Measurements from ENCODE around the gene FRMD5.
"Not testable (repeated sequence)": the region's sequence is repeated elsewhere in the genome, so short reads cannot be mapped to it uniquely, and the experiment has no call there.

The FRMD5 gene

GRCh38 chr15:43829951-43830540 is 365.0 kb downstream of the FRMD5 start:
- Mint-ChIP-seq H3K27ac (peak overlapping the region; percentile 35 to 79), H3K4me3 (peak overlapping the region; percentile 91 to 93), H3K4me1 (peaks cover 68% of the 10 kb centered on the region)
- not testable (repeated sequence) for H3K9me3 Mint-ChIP-seq, ATAC-seq, DNase-seq, H3K27me3 Mint-ChIP-seq

DNA sequence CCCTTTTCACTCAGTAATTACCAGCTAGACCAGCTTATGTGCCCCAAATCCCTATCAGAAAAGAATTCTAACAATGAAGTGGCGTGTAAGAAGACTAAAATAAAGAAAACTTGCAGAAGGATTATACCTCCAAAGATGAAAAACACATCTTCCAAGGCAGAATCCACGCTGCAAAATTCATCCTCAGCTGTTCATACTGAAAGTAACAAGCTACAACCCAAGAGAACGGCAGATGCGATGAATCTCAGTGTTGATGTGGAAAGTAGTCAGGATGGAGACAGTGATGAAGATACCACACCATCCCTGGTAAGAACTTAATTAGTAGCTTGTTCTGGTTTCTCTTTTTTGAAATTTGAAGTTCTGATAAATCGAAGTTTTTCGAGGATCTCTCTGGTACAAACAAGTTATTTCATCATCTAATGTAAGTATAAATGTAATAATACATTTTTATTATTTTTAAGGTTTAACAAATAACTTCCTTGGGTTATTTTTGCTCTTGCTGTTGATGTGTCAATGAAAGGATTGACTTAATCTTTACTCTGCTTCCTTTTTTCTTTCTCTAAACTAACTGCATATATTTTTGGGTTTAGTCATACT is 366.9 kb downstream of the FRMD5 start:
- Mint-ChIP-seq H3K4me3 (peak overlapping the region; percentile 91 to 93), H3K4me1 (peaks cover 76% of the 10 kb centered on the region), H3K27ac (peak overlapping the region; percentile 95 to 96), H3K27me3 (no peaks in the 10 kb centered on the region), H3K9me3 (peaks cover 0 to 3% of the 10 kb centered on the region in 2 donors)
- ATAC-seq (peak; percentile 44), DNase-seq (peak in 1 of 2 donors; percentile 33)

DNA sequence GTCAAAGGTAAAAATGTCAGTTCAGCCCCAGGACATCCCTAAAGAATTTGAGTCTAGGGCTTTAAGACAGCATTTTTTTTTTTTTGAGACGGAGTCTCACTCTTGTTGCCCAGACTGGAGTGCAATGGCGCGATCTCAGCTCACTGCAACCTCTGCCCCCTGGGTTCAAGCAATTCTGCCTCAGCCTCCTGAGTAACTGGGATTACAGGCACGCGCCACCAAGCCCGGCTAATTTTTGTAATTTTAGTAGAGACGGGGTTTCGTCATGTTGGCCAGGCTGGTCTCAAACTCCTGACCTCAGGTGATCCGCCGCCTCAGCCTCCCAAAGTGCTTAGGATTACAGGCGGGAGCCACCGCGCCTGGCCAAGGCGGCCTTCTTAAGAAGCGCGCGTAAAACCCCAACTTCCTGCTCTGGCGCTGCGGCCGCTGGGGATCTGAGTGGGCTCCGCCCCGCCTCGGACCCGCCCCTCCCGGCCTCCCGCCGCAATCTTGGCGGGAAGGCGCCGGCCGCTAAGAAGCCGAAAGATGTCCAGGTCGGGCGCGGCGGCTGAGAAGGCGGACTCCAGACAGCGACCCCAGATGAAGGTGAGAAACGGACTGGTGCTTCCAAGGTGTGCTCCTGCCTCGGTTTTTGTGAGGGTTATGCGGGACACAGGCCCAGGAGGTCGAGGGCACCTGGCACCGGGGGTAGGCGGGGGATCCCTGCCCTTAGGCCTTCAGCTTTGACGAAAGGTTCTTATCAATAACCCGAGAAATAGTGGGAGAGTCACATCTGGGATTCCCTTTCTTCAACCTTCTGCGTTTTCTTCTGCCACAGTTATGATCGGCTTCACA is 368.3 kb downstream of the FRMD5 start, which contains the start of gene WDR76:
Gene WDR76, plus strand, starts transcription at position 495 of the 834 bp plus-strand sequence. Its CDS starts 31 bp downstream, at position 526.
- peaks cover 0 to 3% of the 10 kb centered on the region in 2 donors for H3K9me3 Mint-ChIP-seq
- DNase-seq (peak; percentile 73 to 85), ATAC-seq (peak; percentile 82)
- H3K27me3 Mint-ChIP-seq: no peaks in the 10 kb centered on the region
- H3K4me1 Mint-ChIP-seq: peaks cover 79% of the 10 kb centered on the region
- peak within 1 kb of the TSS; percentile 91 to 93 for H3K4me3 Mint-ChIP-seq
- H3K27ac Mint-ChIP-seq: peak within 1 kb of the TSS; percentile 95 to 96

DNA sequence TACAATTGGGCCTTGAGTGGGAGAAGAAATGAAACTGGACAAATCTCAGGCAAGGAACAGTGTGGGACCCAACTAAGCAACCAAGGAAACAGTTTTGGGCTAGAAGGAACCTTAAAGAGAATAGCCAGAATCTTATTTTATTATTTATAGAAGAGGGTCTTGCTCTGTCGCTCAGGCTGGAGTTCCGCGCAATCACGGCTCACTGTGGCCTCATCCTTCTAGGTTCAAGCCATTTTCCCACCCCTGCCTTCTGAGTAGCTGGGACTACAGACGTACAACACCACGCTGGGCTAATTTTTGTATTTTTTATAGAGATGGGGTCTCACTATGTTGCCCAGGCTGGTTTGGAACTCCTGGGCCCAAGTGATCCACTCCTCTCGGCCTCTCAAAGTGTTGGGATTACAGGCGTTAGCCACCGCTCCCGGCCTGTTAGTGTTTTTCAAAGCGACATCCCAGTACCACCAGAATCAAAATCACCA is 369.0 kb downstream of the FRMD5 start:
- DNase-seq: no peak
- peak overlapping the region; percentile 91 to 93 for H3K4me3 Mint-ChIP-seq
- peaks cover 0 to 3% of the 10 kb centered on the region in 2 donors for H3K9me3 Mint-ChIP-seq

DNA sequence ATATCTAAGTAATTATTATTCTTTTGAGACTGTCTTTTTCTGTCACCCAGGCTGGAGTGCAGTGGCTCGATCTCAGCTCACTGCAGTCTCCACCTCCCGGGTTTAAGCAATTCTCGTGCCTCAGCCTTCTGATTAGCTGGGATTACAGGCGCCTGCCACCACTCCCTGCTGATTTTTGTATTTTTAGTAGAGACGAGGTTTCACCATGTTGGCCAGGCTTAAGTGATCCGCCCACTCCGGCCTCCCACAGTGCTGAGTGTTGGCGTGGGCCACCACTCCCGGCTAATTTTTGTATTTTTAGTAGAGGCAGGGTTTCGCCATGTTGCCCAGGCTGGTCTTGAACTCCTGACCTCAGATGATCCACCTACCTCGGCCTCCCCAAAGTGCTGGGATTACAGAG is 369.8 kb downstream of the FRMD5 start:
- Mint-ChIP-seq H3K27ac (peak overlapping the region; percentile 13 to 67), H3K4me3 (peak overlapping the region; percentile 89 to 93), H3K4me1 (peaks cover 72% of the 10 kb centered on the region)
- H3K27me3 Mint-ChIP-seq, H3K9me3 Mint-ChIP-seq, DNase-seq, ATAC-seq: not testable (repeated sequence)

More for the DNA sequence above, 369.0 kb downstream of the FRMD5 start:
- H3K27me3 Mint-ChIP-seq: no peaks in the 10 kb centered on the region
- peaks cover 79% of the 10 kb centered on the region for H3K4me1 Mint-ChIP-seq
- peak overlapping the region; percentile 95 to 96 for H3K27ac Mint-ChIP-seq
- ATAC-seq: no peak

DNA sequence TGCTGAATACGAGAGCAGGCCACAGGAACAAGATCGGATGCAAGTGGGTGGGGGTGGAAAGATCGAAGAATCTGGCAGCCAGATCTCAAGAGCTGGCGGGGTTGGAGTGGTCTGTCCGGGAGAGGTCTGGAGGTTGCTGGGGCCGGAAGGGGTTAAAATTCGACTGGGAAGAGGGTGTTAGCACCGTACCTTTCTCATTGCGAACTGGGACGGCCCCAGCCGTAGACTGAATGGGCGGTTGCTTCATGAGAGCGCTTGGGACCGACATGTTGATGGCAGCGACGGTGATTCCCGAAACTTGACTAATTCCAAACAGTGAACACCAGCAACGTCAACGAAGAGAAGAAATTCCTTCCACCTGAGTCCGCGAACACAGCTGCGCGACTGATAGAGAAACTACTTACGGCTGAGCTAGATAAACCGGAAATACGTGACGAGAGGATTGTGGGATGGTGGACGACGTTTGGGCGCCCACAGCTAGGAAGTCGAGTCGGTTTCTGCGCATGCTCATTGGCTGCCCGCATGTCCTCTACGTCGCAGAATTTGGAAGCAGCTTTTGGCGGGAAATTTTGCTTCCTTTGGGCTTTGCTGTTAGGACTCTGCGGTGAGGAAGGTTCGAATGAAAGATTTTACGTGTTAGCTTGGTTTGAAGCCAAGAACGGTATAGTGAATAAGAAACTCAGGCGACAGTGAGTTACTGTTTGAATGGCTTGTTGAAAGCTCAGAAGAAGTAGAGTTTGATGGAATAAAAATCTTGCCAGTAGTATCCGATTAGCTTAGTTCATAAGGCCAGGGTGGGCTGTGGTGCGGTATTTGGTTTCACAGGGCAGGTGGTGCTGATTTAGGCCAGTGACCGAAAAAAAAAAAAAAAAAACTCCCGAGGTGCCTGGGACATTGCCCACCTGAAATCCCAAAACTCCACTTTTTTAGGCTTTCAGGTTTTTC is 370.5 kb downstream of the FRMD5 start, which contains the start of gene MFAP1:
Gene MFAP1, minus strand, starts transcription at position 389 of the 945 bp plus-strand sequence. Its CDS starts 121 bp downstream, at position 268.
- Mint-ChIP-seq H3K27me3 (no peaks in the 10 kb centered on the region), H3K4me1 (peaks cover 72% of the 10 kb centered on the region), H3K4me3 (peak within 1 kb of the TSS; percentile 89 to 93), H3K9me3 (peaks cover 0 to 3% of the 10 kb centered on the region in 2 donors), H3K27ac (peak within 1 kb of the TSS; percentile 96)
- DNase-seq: peak; percentile 82 to 93
- ATAC-seq: peak; percentile 91

DNA sequence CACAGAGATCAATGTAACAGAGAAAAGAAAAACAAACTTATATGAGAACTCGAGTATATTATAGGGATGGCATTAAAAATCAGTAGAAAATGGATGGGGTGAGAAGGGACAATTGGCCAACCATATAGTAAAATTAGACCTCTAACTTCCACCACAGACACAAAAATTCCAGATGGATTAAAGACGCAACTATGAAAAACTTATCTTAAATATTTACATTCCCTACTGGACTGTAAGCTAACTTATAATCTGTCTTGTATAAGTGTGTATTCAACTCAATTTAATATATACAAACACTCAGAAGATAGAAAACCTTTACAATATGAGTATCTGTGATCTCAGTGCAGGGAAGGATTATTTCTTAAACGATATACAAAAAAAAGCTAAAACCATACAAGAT is 373.6 kb downstream of the FRMD5 start:
- no peaks in the 10 kb centered on the region for H3K27me3 Mint-ChIP-seq
- H3K9me3 Mint-ChIP-seq: peaks cover 0 to 3% of the 10 kb centered on the region in 2 donors
- ATAC-seq (no peak), DNase-seq (no peak)
- H3K4me3 Mint-ChIP-seq: peak overlapping the region; percentile 41 to 70
- H3K27ac Mint-ChIP-seq: peak overlapping the region in 1 of 2 donors; percentile 66
- peaks cover 52% of the 10 kb centered on the region for H3K4me1 Mint-ChIP-seq

Measured in stimulated activated naive CD8-positive, alpha-beta T cell treated with anti-CD3 and anti-CD28 coated beads, Interleukin-15, amount 100 ng/mL, for 72 hours (primary cell).